SK-N-SH (cell line): ENCODE results near the gene SH2D3A. TPM values are rescaled to one million over a fixed set of nuclear protein-coding genes. Genes with fewer than 3 reads are reported as not detected.
A peak's percentile ranks its signal among the peaks of the same experiment; 100 is the strongest.

ENCODE experiments used
- CTCF ChIA-PET: fragments of 300-600, 350-600 bp; formaldehyde crosslinking; extraction: SDS; loops from one replicate; lab custom pipeline; 2021; lab: Yijun Ruan, JAX
- POLR2A ChIA-PET: fragments of 350-600 bp; sonication (Branson Sonifier 250); formaldehyde crosslinking; extraction: SDS; loops from one replicate; lab custom pipeline; 2020; ENCODE audit warnings: antibody characterized with exemption, inconsistent platforms; lab: Yijun Ruan, JAX
- DNase-seq: peaks from one replicate; pipeline ENCODE4 v3.0.0; 2012
- H2AFZ ChIP-seq: fragments of 200-600 bp; sonication (generic); 2 replicates; pipeline ENCODE4 v1.8.1; 2016; ENCODE audit warnings: antibody characterized with exemption, mild to moderate bottlenecking, low read depth
- H3F3A ChIP-seq: fragments of 200-600 bp; sonication (generic); replicated peaks from 2 replicates; pipeline ENCODE3; 2016; ENCODE audit warnings: antibody characterized with exemption, mild to moderate bottlenecking; ENCODE audit not compliant: insufficient read depth
- H3K27ac ChIP-seq, 2 experiments: fragments of 200-500 bp in 1 of 2; fragments of 200-600 bp in 1 of 2; sonication (Bioruptor generic) in 1 of 2; sonication (generic), shearing (Covaris generic) in 1 of 2; 2 replicates each; pipeline versions ENCODE4 v1.5.1 to v1.6.1; 2014 to 2016; ENCODE audit warnings: low read depth in 2 of 2, inconsistent platforms in 1 of 2, low read length in 1 of 2, mild to moderate bottlenecking in 1 of 2, mixed read lengths in 1 of 2
- H3K27me3 ChIP-seq: fragments of 200-600 bp; sonication (generic), shearing (Covaris generic); 2 replicates; pipeline ENCODE4 v1.6.1; 2016; ENCODE audit warnings: mixed run types; ENCODE audit not compliant: insufficient read depth
- H3K36me3 ChIP-seq, 2 experiments: fragments of 200-500 bp in 1 of 2; fragments of 200-600 bp in 1 of 2; sonication (Bioruptor generic) in 1 of 2; sonication (generic) in 1 of 2; replicated peaks in 1 of 2; 2 replicates each; pipeline versions ENCODE3 to v1.5.1; 2014 to 2016; ENCODE audit warnings: low read length in 1 of 2, mild to moderate bottlenecking in 1 of 2; ENCODE audit not compliant: insufficient read depth in 2 of 2, control insufficient read depth in 1 of 2
- H3K4me1 ChIP-seq, 2 experiments: fragments of 200-500 bp in 1 of 2; fragments of 200-600 bp in 1 of 2; sonication (Bioruptor generic) in 1 of 2; sonication (generic), shearing (Covaris generic) in 1 of 2; 2 replicates each; pipeline versions ENCODE4 v1.5.1 to v1.6.1; 2014 to 2016; ENCODE audit warnings: low read depth in 1 of 2, low read length in 1 of 2, mixed run types in 1 of 2; ENCODE audit not compliant: insufficient read depth in 2 of 2, control insufficient read depth in 1 of 2
- H3K4me2 ChIP-seq: fragments of 200-600 bp; sonication (generic), shearing (Covaris generic); 2 replicates; pipeline ENCODE4 v1.6.1; 2017; ENCODE audit warnings: mixed run types
- H3K4me3 ChIP-seq, 2 experiments: fragments of 200-500 bp in 1 of 2; fragments of 200-600 bp in 1 of 2; sonication (Bioruptor generic) in 1 of 2; sonication (generic), shearing (Covaris generic) in 1 of 2; 2 replicates each; pipeline versions ENCODE4 v1.5.1 to v1.8.1; 2014 to 2016; ENCODE audit warnings: low read depth in 2 of 2, inconsistent platforms in 1 of 2, low read length in 1 of 2, mild to moderate bottlenecking in 1 of 2, mixed read lengths in 1 of 2, moderate library complexity in 1 of 2
- H3K79me2 ChIP-seq: fragments of 200-600 bp; sonication (generic); 2 replicates; pipeline ENCODE4 v1.8.1; 2017; ENCODE audit warnings: mild to moderate bottlenecking; ENCODE audit not compliant: insufficient read depth
- H3K9ac ChIP-seq: fragments of 200-600 bp; sonication (generic); 2 replicates; pipeline ENCODE4 v1.6.1; 2017; ENCODE audit warnings: mixed run types
- H3K9me2 ChIP-seq: fragments of 200-600 bp; sonication (generic); 2 replicates; pipeline ENCODE4 v1.6.1; 2017; ENCODE audit warnings: mixed run types
- H3K9me3 ChIP-seq: fragments of 200-600 bp; sonication (generic); 2 replicates; pipeline ENCODE4 v1.6.1; 2017; ENCODE audit warnings: mixed run types, mild to moderate bottlenecking, moderate library complexity
- H4K20me1 ChIP-seq: fragments of 200-600 bp; sonication (generic); 2 replicates; pipeline ENCODE4 v1.6.1; 2017; ENCODE audit warnings: mild to moderate bottlenecking, mixed run types; ENCODE audit not compliant: insufficient read depth
- CHD2 ChIP-seq: fragments of 150-350 bp; IDR thresholded peaks from 2 replicates; pipeline ENCODE4 v1.6.1; 2018; ENCODE audit warnings: low read length; ENCODE audit not compliant: partially characterized antibody
- CTCF ChIP-seq: fragments of 200-600 bp; sonication (generic); IDR thresholded peaks from 2 replicates; pipeline ENCODE4 v1.6.1; 2017; ENCODE audit warnings: antibody characterized with exemption, mild to moderate bottlenecking, moderate library complexity
- ELF1 ChIP-seq: IDR thresholded peaks from 2 replicates; pipeline ENCODE4 v1.4.0; 2012
- EP300 ChIP-seq, 2 experiments: IDR thresholded peaks; 2 replicates each; pipeline versions ENCODE4 v1.4.0 to v1.6.1; 2012; ENCODE audit warnings: borderline replicate concordance in 1 of 2, low read depth in 1 of 2, low read length in 1 of 2
- EZH2phosphoT487 ChIP-seq: fragments of 200-600 bp; sonication (generic); IDR thresholded peaks from 2 replicates; pipeline ENCODE4 v1.6.1; 2017; ENCODE audit warnings: low read depth, mixed run types, mild to moderate bottlenecking, antibody characterized with exemption, moderate library complexity, borderline replicate concordance
- FOSL2 ChIP-seq: IDR thresholded peaks from 2 replicates; pipeline ENCODE4 v1.4.0; 2012; ENCODE audit warnings: low read depth, mild to moderate bottlenecking, moderate library complexity, borderline replicate concordance
- GABPA ChIP-seq: IDR thresholded peaks from 2 replicates; pipeline ENCODE4 v1.4.0; 2012; ENCODE audit warnings: low read depth, mild to moderate bottlenecking
- IRF3 ChIP-seq: fragments of 150-350 bp; IDR thresholded peaks from 2 replicates; pipeline ENCODE4 v1.6.1; 2016; ENCODE audit warnings: mild to moderate bottlenecking, low read depth, low read length
- MAX ChIP-seq: IDR thresholded peaks from 2 replicates; pipeline ENCODE4 v1.4.0; 2012; ENCODE audit warnings: low read depth
- MXI1 ChIP-seq: IDR thresholded peaks from 2 replicates; pipeline ENCODE4 v1.6.1; 2012; ENCODE audit warnings: mild to moderate bottlenecking, low read depth, low read length, improper control_type of control experiment
- PBX3 ChIP-seq: IDR thresholded peaks from 2 replicates; pipeline ENCODE4; 2012
- POLR2AphosphoS5 ChIP-seq: IDR thresholded peaks from 2 replicates; pipeline ENCODE4 v1.6.1; 2012; ENCODE audit warnings: low read depth, low read length
- RAD21 ChIP-seq: IDR thresholded peaks from 2 replicates; pipeline ENCODE4 v1.6.1; 2012; ENCODE audit warnings: mild to moderate bottlenecking, low read length
- RCOR1 ChIP-seq: fragments of 150-350 bp; IDR thresholded peaks from 2 replicates; pipeline ENCODE4 v1.6.1; 2017; ENCODE audit warnings: antibody characterized with exemption, low read length
- RFX5 ChIP-seq: IDR thresholded peaks from 2 replicates; pipeline ENCODE4 v1.6.1; 2012; ENCODE audit warnings: mild to moderate bottlenecking, improper control_type of control experiment, low read length
- USF1 ChIP-seq: IDR thresholded peaks from 2 replicates; pipeline ENCODE4 v1.4.0; 2012; ENCODE audit warnings: low read depth, borderline replicate concordance
- USF2 ChIP-seq: fragments of 150-350 bp; IDR thresholded peaks from 2 replicates; pipeline ENCODE4 v1.6.1; 2017; ENCODE audit warnings: antibody characterized with exemption, low read length, low read depth, borderline replicate concordance
- YY1 ChIP-seq: IDR thresholded peaks from 2 replicates; pipeline ENCODE4 v1.4.0; 2012; ENCODE audit warnings: low read depth, mild to moderate bottlenecking
- ZBTB33 ChIP-seq: IDR thresholded peaks from 2 replicates; pipeline ENCODE4 v1.4.0; 2012; ENCODE audit warnings: low read depth, borderline replicate concordance
- WGBS: methylation state at CpG from one replicate; pipeline ENCODE4 v1.1.6; 2017; ENCODE audit warnings: low lambda C conversion rate; 5-methylcytosine and 5-hydroxymethylcytosine counted together
- polyA plus RNA-seq, 3 experiments: library from polyadenylated mRNA; depleted of rRNA; stranded (reverse); fragments of >200 nt; gene quantifications; 2 replicates each; pipeline ENCODE4 v1.2.3, GENCODE V29; 2012

The SH2D3A gene
- polyA plus RNA-seq, 1 of the 3 experiments (the other 2 are of a cell fraction) = 0.35 TPM

GRCh38 chr19:6737284-6737872 lies 29.9 kb downstream of the SH2D3A start, which contains the start of gene GPR108:
Gene GPR108 (minus strand): TSS chr19:6737580. CDS start chr19:6737576, 4 bp downstream.
- H3K4me3 ChIP-seq = peak within 1 kb of the TSS; percentile 90 to 91
- TF ChIP-seq ZBTB33 (no peak), RCOR1 (no peak), POLR2AphosphoS5 (peak; percentile 1; the same call in 1 of the 2 replicates), FOSL2 (no peak), YY1 (no peak), USF2 (no peak), IRF3 (peak; percentile 98), RAD21 (no peak), EP300 (IDR thresholded peaks at IDR 0.05; ENCODE audit: borderline replicate concordance in 1 of 2, low read depth in 1 of 2, low read length in 1 of 2) (peak in 1 of 2 experiments; percentile 72; a peak in 2 of 4 replicates), RFX5 (peak; percentile 75; the same call in 1 of the 2 replicates), ELF1 (no peak), PBX3 (peak; percentile 100), MAX (peak; percentile 32; the same call in 1 of the 2 replicates), CHD2 (peak; percentile 95), EZH2phosphoT487 (no peak), CTCF (no peak), GABPA (peak; percentile 78; the same call in 1 of the 2 replicates), USF1 (no peak), MXI1 (no peak)
- TF ChIP-seq, all 33 proteins: peak for 8
- Histone ChIP-seq H2AFZ (peak within 1 kb of the TSS; percentile 97), H3K36me3 (peaks cover 0 to 5% of the 10 kb centered on the region in 2 experiments), H3K4me1 (peaks cover 22 to 23% of the 10 kb centered on the region in 2 experiments; a peak in 3 of 4 replicates), H3K9me3 (no peaks in the 10 kb centered on the region), H3K79me2 (peaks cover 38% of the 10 kb centered on the region), H3K9me2 (no peaks in the 10 kb centered on the region), H3K9ac (peak within 1 kb of the TSS; percentile 91), H4K20me1 (no peaks in the 10 kb centered on the region), H3K4me2 (peak within 1 kb of the TSS; percentile 94), H3K27ac (peak within 1 kb of the TSS; percentile 90 to 96), H3F3A (peaks cover 21% of the 10 kb centered on the region), H3K27me3 (no peaks in the 10 kb centered on the region)
- WGBS = 0% methylated on average over 13 of the region's 55 CpGs
- DNase-seq = peak; percentile 96
- POLR2A ChIA-PET = interaction anchor here (1.0 to 1.2 kb wide), 2 partner anchors 331 to 910 kb away, joined by 4 read pairs; no protein-coding TSS in a partner anchor
- CTCF ChIA-PET = interaction anchor here (0.7 to 2.0 kb wide), 3 partner anchors 126 to 680 kb away, joined by 3 to 24 read pairs (median 3); no protein-coding TSS in a partner anchor
